ENCODE measurements around the gene PDXP. TPM values are rescaled to one million over a fixed set of nuclear protein-coding genes. Genes with fewer than 3 reads are reported as not detected.

Gene PDXP
- total RNA-seq, 1 experiment from 2014 or later, result 36.9 TPM

DNA sequence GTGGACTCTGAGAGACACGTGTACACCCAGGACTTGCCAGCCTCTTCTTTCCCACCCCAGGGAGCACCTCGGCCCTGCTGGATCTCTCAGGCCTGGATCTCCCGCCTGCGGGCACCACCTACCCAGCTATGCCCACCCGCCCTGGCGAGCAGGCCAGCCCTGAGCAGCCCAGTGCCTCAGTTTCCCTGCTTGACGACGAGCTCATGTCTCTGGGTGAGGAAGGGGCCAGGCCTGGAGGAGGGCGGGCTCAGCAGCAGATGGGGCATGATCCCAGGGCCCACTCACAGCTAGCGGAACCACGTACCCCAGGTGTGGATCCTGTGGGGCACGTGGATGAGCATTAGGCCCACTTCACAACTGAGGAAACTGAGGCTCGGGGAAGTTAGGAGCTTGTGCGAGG lies 32.8 kb upstream of the PDXP start:
- Histone ChIP-seq H3K4me3 (ENCODE audit: low read length) (no peak overlapping the region), H3K9ac (ENCODE audit: low read length) (no peak overlapping the region), H2AFZ (ENCODE audit: low read length) (no peak overlapping the region), H3K27me3 (ENCODE audit: low read length) (no peaks in the 10 kb centered on the region), H3F3A (ENCODE audit: low read length, unreplicated experiment) (no peaks in the 10 kb centered on the region), H3K79me2 (ENCODE audit: low read length) (no peaks in the 10 kb centered on the region), H3K36me3 (ENCODE audit: low read depth, low read length) (no peaks in the 10 kb centered on the region), H3K4me1 (ENCODE audit: insufficient read depth, low read length) (no peaks in the 10 kb centered on the region), H3K27ac (ENCODE audit: low read length) (no peak overlapping the region), H3K9me2 (replicated peaks; ENCODE audit: low read length) (no peaks in the 10 kb centered on the region), H3K9me3 (ENCODE audit: low read length) (no peaks in the 10 kb centered on the region), H3K4me2 (ENCODE audit: low read length) (no peak overlapping the region), H4K20me1 (ENCODE audit: low read length) (no peaks in the 10 kb centered on the region)
- intact Hi-C loops (cut with micrococcal nuclease), result no loop called here
- no peak for ATAC-seq
- BruUV-seq (replicated peaks), result no TSS peak
- ChIA-PET CTCF (no interaction called here), POLR2A (ENCODE audit: unreplicated experiment) (no interaction called here)
- DNase-seq, result no peak
- TF ChIP-seq EZH2 (IDR thresholded peaks at IDR 0.05; ENCODE audit: low read length, unreplicated experiment), result no peak
- no peak for TF ChIP-seq EZH2phosphoT487 (IDR thresholded peaks at IDR 0.05; ENCODE audit: borderline replicate concordance, low read length)
- TF ChIP-seq, protein P1, sequence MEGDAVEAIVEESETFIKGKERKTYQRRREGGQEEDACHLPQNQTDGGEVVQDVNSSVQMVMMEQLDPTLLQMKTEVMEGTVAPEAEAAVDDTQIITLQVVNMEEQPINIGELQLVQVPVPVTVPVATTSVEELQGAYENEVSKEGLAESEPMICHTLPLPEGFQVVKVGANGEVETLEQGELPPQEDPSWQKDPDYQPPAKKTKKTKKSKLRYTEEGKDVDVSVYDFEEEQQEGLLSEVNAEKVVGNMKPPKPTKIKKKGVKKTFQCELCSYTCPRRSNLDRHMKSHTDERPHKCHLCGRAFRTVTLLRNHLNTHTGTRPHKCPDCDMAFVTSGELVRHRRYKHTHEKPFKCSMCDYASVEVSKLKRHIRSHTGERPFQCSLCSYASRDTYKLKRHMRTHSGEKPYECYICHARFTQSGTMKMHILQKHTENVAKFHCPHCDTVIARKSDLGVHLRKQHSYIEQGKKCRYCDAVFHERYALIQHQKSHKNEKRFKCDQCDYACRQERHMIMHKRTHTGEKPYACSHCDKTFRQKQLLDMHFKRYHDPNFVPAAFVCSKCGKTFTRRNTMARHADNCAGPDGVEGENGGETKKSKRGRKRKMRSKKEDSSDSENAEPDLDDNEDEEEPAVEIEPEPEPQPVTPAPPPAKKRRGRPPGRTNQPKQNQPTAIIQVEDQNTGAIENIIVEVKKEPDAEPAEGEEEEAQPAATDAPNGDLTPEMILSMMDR (conservative IDR thresholded peaks at IDR 0.05; ENCODE audit: low read depth, low read length), result no peak

DNA sequence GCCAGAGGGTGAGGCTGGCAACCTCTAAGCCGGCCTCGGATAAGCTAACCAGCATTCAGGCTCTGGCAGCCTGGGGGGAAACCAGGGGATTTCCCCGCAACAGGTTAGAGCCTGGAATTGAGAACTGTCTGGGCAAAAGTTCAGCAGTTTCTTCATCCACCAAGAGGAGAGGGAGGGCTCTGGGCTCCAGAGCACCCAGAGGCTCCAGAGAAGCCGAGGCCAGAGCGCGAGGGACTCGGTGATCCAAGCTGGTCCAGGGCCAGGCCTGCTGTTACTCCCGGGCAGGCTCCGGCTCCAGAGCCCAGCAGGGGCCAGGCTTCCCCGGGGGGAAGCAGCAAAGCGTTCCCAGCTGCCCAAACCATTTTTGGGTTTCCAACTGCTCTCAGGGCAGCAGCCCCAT lies 32.4 kb upstream of the PDXP start:
- POLR2A ChIA-PET (ENCODE audit: unreplicated experiment), result no interaction called here

DNA sequence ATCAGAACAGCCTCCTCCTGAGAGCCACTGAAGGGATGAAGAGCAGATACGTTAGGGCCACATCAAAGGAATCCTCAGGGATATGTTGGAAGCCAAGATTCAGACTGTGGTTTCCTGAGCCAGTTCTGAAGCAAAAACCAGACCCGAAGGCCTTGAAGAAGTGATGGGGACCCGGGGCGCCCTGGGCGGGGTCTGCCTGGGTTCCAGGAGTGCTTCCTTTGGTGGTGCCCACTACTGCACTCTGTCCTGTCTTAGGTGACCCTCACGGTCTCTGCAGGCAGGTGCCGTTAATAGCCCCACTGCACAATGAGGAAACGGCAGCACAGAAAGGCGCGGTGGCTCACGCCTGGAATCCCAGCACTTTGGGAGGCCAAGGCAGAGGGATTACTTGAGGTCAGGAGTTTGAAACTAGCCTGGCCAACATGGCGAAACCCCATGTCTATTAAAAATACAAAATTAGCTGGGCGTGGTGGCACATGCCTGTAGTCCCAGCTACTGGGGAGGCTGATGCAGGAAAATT lies 31.9 kb upstream of the PDXP start:
- H3K9me3 ChIP-seq (ENCODE audit: low read length), result no peaks in the 10 kb centered on the region
- DNase-seq (no peak), ATAC-seq (no peak)
- no peaks in the 10 kb centered on the region for H3K27me3 ChIP-seq (ENCODE audit: low read length)
- H3K36me3 ChIP-seq (ENCODE audit: low read depth, low read length), result no peaks in the 10 kb centered on the region
- H3K4me3 ChIP-seq (ENCODE audit: low read length), result no peak overlapping the region
- H3K9ac ChIP-seq (ENCODE audit: low read length), result no peak overlapping the region
- H3K4me2 ChIP-seq (ENCODE audit: low read length), result no peak overlapping the region
- H3K27ac ChIP-seq (ENCODE audit: low read length), result no peak overlapping the region
- H2AFZ ChIP-seq (ENCODE audit: low read length), result no peak overlapping the region
- no peak for TF ChIP-seq EZH2 (IDR thresholded peaks at IDR 0.05; ENCODE audit: low read length, unreplicated experiment)
- TF ChIP-seq EZH2phosphoT487 (IDR thresholded peaks at IDR 0.05; ENCODE audit: borderline replicate concordance, low read length), result no peak
- TF ChIP-seq, protein P1 (conservative IDR thresholded peaks at IDR 0.05; ENCODE audit: low read depth, low read length), result no peak
- POLR2A ChIA-PET (ENCODE audit: unreplicated experiment), result no interaction called here
- intact Hi-C loops (cut with micrococcal nuclease), result no loop called here
- H3K9me2 ChIP-seq (replicated peaks; ENCODE audit: low read length), result no peaks in the 10 kb centered on the region
- no peaks in the 10 kb centered on the region for H3K79me2 ChIP-seq (ENCODE audit: low read length)
- no peaks in the 10 kb centered on the region for H3K4me1 ChIP-seq (ENCODE audit: insufficient read depth, low read length)
- H4K20me1 ChIP-seq (ENCODE audit: low read length), result no peaks in the 10 kb centered on the region
- no TSS peak for BruUV-seq (replicated peaks)
- CTCF ChIA-PET, result no interaction called here
- H3F3A ChIP-seq (ENCODE audit: low read length, unreplicated experiment), result no peaks in the 10 kb centered on the region

More for the DNA sequence above, 32.4 kb upstream of the PDXP start:
- CTCF ChIA-PET, result no interaction called here
- no peaks in the 10 kb centered on the region for H3K27me3 ChIP-seq (ENCODE audit: low read length)
- no peaks in the 10 kb centered on the region for H3K79me2 ChIP-seq (ENCODE audit: low read length)
- H3K9ac ChIP-seq (ENCODE audit: low read length), result no peak overlapping the region
- no peaks in the 10 kb centered on the region for H3K9me2 ChIP-seq (replicated peaks; ENCODE audit: low read length)
- no peak overlapping the region for H3K27ac ChIP-seq (ENCODE audit: low read length)
- ATAC-seq, result no peak
- no TSS peak for BruUV-seq (replicated peaks)
- no peak overlapping the region for H3K4me3 ChIP-seq (ENCODE audit: low read length)
- DNase-seq, result no peak
- H3K36me3 ChIP-seq (ENCODE audit: low read depth, low read length), result no peaks in the 10 kb centered on the region
- intact Hi-C loops (cut with micrococcal nuclease), result no loop called here
- H3K9me3 ChIP-seq (ENCODE audit: low read length), result no peaks in the 10 kb centered on the region
- no peaks in the 10 kb centered on the region for H3K4me1 ChIP-seq (ENCODE audit: insufficient read depth, low read length)
- H2AFZ ChIP-seq (ENCODE audit: low read length), result no peak overlapping the region
- no peaks in the 10 kb centered on the region for H3F3A ChIP-seq (ENCODE audit: low read length, unreplicated experiment)
- TF ChIP-seq, protein P1 (conservative IDR thresholded peaks at IDR 0.05; ENCODE audit: low read depth, low read length), result no peak
- TF ChIP-seq EZH2 (IDR thresholded peaks at IDR 0.05; ENCODE audit: low read length, unreplicated experiment) (no peak), EZH2phosphoT487 (IDR thresholded peaks at IDR 0.05; ENCODE audit: borderline replicate concordance, low read length) (no peak)
- H3K4me2 ChIP-seq (ENCODE audit: low read length), result no peak overlapping the region
- H4K20me1 ChIP-seq (ENCODE audit: low read length), result no peaks in the 10 kb centered on the region

All from PC-3 (cell line).